CD4-positive, alpha-beta T cell treated with Interleukin-1 beta for 1 hour (primary cell): Measurements from ENCODE around the gene SPIN4.
A peak's percentile ranks its signal among the peaks of the same experiment; 100 is the strongest.
"Not testable (repeated sequence)": the region's sequence is repeated elsewhere in the genome, so short reads cannot be mapped to it uniquely, and the experiment has no call there.

Experiments
- DNase-seq, 2 donors: peaks; one replicate each; pipeline ENCODE4 v3.0.0-alpha.2; 2020 to 2022

Gene SPIN4

DNA sequence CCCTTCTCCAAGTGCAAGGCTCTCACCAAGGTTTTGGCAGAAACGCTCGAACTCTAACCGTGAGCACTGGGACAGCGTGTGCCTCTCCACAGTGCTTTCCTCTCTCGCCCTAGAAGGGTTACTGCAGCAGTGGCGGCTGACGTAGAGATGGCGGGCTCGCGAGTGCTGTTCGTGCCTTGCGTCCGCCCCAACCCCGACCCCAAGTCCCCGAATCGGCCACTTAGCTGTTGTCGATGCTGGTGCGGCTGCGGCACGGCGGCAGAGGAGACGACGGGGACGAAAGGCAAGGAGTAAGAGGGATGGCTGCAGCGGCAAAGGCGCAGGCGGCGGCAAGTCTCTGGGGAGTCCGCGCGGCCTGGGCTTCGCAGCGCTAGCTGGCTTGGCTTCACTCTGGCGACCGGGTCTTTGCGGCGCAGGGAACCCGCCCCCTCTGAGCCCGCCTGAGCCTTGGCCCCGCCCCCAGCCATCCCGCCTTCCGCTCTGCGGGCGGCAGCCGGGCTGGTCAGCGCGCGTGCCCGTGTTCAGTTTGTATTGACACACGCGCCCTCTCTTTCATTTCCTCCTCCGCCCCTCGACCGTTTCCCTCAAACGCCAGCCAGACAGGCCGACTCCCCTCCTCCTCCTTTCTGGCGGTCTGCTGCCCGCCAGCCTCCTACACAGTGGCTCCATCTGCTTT, at the start of gene SPIN4:
TSS of gene SPIN4 (minus strand) at position 392 of the 676 bp plus-strand sequence. CDS start 513 bp downstream, outside the sequence.
- DNase-seq: peak; percentile 65 to 78

DNA sequence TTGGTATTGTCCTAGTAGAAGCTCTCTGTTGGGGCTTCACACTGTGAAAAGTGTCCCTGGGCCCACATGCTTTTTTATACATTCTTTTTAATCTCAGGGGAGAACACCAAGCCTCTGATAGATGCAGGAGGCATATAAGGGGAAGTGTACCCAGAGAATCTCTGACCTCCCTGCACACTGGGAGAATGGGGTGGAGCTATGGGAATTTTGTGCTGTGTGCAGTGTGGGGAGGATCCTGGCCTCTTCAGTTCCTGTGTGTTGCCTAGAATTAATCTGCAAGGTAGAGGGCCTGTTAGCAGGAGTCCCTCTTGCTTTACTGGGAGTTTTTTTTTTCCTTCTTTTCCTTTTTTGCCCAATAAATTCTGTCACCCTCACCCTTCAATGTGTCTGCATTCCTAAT, 49.2 kb upstream of the SPIN4 start:
- no peak for DNase-seq

GRCh38 chrX:63394872-63395271, 43.7 kb upstream of the SPIN4 start:
- DNase-seq: no peak

DNA sequence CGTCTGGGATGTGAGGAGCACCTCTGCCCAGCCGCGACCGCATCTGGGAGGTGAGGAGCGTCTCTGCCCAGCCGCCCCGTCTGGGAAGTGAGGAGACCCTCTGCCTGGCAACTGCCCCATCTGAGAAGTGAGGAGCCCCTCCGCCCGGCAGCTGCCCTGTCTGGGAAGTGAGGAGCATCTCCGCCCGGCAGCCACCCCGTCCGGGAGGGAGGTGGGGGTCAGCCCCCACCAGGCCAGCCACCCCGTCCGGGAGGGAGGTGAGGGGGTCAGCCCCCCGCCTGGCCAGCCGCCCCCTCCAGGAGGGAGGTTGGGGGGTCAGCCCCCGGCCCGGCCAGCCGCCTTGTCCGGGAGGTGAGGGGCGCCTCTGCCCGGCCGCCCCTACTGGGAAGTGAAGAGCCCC, 42.0 kb upstream of the SPIN4 start:
- DNase-seq: not testable (repeated sequence)

- no peak for DNase-seq
Measured at GRCh38 chrX:63387411-63387810, 36.3 kb upstream of the SPIN4 start.

DNA sequence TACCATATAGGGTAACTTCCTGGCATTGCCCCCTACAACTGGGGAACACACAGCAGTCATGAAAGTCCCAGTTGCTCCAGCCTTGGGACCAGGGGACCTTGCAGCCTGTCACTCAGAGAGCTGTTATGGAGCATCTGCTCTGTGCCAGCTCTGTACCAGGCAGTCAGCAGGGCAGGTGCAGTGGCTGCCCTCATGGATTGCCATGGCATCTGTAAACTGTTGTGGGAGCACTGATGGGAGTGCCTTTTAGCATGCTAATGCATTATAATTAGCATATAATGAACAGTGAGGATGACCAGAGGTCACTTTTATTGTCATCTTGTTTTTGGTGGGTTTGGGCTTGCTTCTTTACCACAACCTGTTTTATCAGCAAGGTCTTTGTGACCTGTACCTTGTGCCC, 33.1 kb upstream of the SPIN4 start:
- DNase-seq: not testable (repeated sequence)

GRCh38 chrX:63373012-63373411, 21.9 kb upstream of the SPIN4 start:
- not testable (repeated sequence) for DNase-seq

- DNase-seq: not testable (repeated sequence)
Measured at GRCh38 chrX:63367699-63368098, 16.6 kb upstream of the SPIN4 start.

DNA sequence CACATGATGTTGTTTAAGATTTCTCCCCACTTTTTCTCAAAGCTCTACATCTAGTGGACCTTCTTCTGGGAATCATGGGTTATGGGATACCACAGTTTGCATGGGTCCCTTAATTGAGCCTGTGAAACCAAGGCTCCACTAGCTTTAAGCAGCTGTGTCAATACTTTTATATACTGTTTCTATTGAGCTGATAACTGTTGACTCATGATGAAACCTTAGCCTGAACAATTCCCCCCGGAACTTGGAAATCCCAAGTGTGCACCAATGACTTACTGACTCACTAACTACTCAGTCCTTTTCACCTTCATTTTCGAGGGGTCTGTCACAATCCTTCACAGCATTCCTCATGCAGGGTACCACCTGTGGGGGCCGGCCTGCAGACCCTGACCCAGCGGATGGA, 12.7 kb upstream of the SPIN4 start:
- DNase-seq: no peak

DNA sequence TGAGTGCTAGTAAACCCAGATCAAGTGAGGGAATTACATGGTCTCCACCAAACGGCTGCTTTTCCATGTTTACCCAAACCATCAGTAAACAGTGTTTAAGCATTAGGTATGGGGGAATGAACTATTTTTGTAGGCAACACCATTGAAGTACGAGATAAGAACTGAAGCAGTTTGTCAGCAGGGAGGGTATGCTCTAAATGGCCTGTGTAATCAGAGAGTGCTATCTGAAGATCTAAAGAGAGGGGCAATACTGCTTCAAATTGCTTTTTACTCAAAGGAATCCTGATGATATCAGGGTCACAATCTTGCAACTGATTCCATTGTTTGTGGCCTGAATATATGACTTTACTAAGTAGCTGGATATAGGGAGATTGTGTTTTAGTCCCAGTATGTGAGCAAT, 10.4 kb upstream of the SPIN4 start:
- no peak for DNase-seq

DNA sequence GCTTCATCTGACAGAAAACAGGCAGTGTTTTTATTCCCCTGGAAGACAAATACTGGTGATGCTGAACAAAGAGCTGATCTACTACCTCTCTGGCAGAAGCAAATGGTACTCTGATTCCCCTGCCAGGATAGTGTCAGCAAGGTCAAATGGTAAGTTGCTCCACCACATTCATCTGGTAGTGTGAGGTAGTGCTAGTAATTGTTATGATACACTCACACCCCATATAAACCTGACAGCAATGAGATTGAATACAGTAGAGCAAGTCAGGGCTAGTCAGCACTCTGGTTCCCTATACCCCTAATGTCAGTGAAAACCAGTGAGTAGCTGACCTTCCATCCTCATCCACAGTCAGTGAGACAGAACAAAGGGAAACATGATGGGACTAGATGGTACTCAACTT, 3.4 kb upstream of the SPIN4 start:
- DNase-seq: peak in 1 of 2 donors; percentile 2

DNA sequence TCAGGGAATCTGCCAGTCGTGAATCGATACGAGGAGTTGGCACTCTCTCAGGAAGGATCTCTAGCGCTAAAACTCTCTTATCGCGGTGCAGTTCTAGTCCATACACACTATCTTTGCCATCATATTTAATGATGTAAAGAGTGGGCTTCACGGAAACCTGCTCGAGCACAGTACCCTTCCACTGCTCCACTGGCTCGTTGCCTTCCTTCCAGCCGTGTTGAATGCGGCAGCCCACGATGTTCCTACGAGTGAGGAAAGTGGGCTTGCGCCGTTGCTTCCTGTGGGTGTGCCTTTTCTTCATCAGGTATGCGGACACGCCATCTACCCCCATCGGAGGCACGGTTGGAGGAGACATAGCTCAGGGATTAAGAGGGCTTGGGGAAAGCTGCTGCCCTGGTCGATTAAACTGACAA, 661 bp downstream of the SPIN4 start:
- peak in 1 of 2 donors; percentile 17 for DNase-seq

- no peak for DNase-seq
Measured at GRCh38 chrX:63349307-63349706, 1.8 kb downstream of the SPIN4 start.

DNA sequence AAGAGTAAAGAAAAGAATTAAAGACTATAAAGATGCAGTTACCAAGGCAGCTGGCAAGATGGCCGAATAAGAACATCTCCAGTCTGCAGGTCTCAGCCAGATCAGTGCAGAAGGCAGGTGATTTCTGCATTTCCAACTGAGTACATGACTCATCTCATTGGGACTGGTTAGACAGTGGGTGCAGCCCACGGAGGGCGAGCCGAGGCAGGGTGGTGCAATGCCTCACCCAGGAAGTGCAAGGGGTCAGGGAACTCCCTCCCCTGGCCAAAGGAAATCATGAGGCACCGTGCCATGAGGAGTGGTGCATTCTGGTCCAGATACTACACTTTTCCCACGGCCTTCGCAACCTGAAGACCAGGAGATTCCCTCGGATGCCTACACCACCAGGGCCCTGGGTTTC, 20.5 kb downstream of the SPIN4 start:
- peak in 1 of 2 donors; percentile 38 for DNase-seq

DNA sequence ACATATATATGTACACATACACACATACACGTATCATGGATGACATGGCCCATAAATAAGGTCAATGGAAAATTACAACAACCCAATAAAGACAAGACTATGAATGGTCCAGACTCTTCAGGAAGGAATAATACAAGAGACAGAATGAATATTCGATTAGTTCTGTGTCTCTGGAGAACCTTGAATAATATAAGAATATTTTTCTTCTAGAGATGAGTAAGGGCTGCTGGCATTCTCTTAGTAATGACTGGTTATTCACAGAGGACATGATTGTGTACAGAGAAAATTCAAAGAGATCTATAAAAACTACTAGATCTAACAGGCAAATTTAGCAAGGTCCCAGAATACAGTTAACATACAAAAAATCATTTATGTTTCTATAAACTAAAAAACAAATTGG, 23.3 kb downstream of the SPIN4 start:
- no peak for DNase-seq

GRCh38 chrX:63299596-63299995, 51.5 kb downstream of the SPIN4 start:
- no peak for DNase-seq
